Measurements from ENCODE around the gene RNMT.

The RNMT gene

GRCh38 chr18:13760047-13760446, 33.6 kb downstream of the RNMT start:
- no peaks in the 10 kb centered on the region for H3K27me3 Mint-ChIP-seq
- no peak for ATAC-seq (ENCODE audit: low read depth)
- H3K4me1 Mint-ChIP-seq, result no peaks in the 10 kb centered on the region
- peaks cover 60% of the 10 kb centered on the region for H3K36me3 Mint-ChIP-seq
- no peak overlapping the region for H3K27ac Mint-ChIP-seq
- DNase-seq (ENCODE audit: low spot score in 2 of 2), result no peak
- H3K9me3 Mint-ChIP-seq, result peaks cover 5% of the 10 kb centered on the region
- no peak overlapping the region for H3K4me3 Mint-ChIP-seq

GRCh38 chr18:13762690-13763439, 36.4 kb downstream of the RNMT start:
- no peak overlapping the region for H3K27ac Mint-ChIP-seq
- H3K4me1 Mint-ChIP-seq, result no peaks in the 10 kb centered on the region
- no peak for ATAC-seq (ENCODE audit: low read depth)
- H3K36me3 Mint-ChIP-seq, result peaks cover 43% of the 10 kb centered on the region
- no peak overlapping the region for H3K4me3 Mint-ChIP-seq
- H3K9me3 Mint-ChIP-seq, result peaks cover 18% of the 10 kb centered on the region
- no peaks in the 10 kb centered on the region for H3K27me3 Mint-ChIP-seq
- no peak for DNase-seq (ENCODE audit: low spot score in 2 of 2)

- Mint-ChIP-seq H3K4me3 (no peak overlapping the region), H3K9me3 (peaks cover 12% of the 10 kb centered on the region), H3K27ac (no peak overlapping the region), H3K36me3 (no peaks in the 10 kb centered on the region), H3K4me1 (no peaks in the 10 kb centered on the region), H3K27me3 (peaks cover 3% of the 10 kb centered on the region)
- no peak for DNase-seq (ENCODE audit: low spot score in 2 of 2)
- ATAC-seq (ENCODE audit: low read depth), result no peak
Observed at GRCh38 chr18:13775058-13775457, 48.6 kb downstream of the RNMT start.

- Mint-ChIP-seq H3K27ac (no peak overlapping the region), H3K9me3 (peaks cover 3% of the 10 kb centered on the region), H3K4me1 (no peaks in the 10 kb centered on the region), H3K4me3 (no peak overlapping the region), H3K36me3 (no peaks in the 10 kb centered on the region), H3K27me3 (peaks cover under 1% of the 10 kb centered on the region)
- no peak for DNase-seq (ENCODE audit: low spot score in 2 of 2)
- ATAC-seq (ENCODE audit: low read depth), result no peak
Observed at GRCh38 chr18:13791181-13791580, 64.7 kb downstream of the RNMT start.

- Mint-ChIP-seq H3K27me3 (peaks cover 4% of the 10 kb centered on the region), H3K27ac (no peak overlapping the region), H3K4me3 (no peak overlapping the region), H3K36me3 (no peaks in the 10 kb centered on the region), H3K4me1 (no peaks in the 10 kb centered on the region), H3K9me3 (no peaks in the 10 kb centered on the region)
- ATAC-seq (ENCODE audit: low read depth), result no peak
- DNase-seq (ENCODE audit: low spot score in 2 of 2), result no peak
Observed at GRCh38 chr18:13793819-13794218, 67.3 kb downstream of the RNMT start.

GRCh38 chr18:13796515-13796914, 70.0 kb downstream of the RNMT start:
- Mint-ChIP-seq H3K36me3 (no peaks in the 10 kb centered on the region), H3K9me3 (no peaks in the 10 kb centered on the region), H3K4me1 (no peaks in the 10 kb centered on the region), H3K4me3 (no peak overlapping the region), H3K27me3 (peaks cover 18% of the 10 kb centered on the region), H3K27ac (no peak overlapping the region)
- ATAC-seq (ENCODE audit: low read depth) (no peak), DNase-seq (ENCODE audit: low spot score in 2 of 2) (no peak)

- Mint-ChIP-seq H3K27ac (no peak overlapping the region), H3K27me3 (peaks cover 18% of the 10 kb centered on the region), H3K36me3 (no peaks in the 10 kb centered on the region), H3K4me3 (no peak overlapping the region), H3K4me1 (no peaks in the 10 kb centered on the region), H3K9me3 (no peaks in the 10 kb centered on the region)
- no peak for DNase-seq (ENCODE audit: low spot score in 2 of 2)
- ATAC-seq (ENCODE audit: low read depth), result no peak
Observed at GRCh38 chr18:13797157-13797611, 70.7 kb downstream of the RNMT start.

- ATAC-seq (ENCODE audit: low read depth) (no peak), DNase-seq (ENCODE audit: low spot score in 2 of 2) (no peak)
- Mint-ChIP-seq H3K27ac (no peak overlapping the region), H3K27me3 (peaks cover 30% of the 10 kb centered on the region), H3K9me3 (no peaks in the 10 kb centered on the region), H3K4me3 (no peak overlapping the region), H3K36me3 (no peaks in the 10 kb centered on the region), H3K4me1 (no peaks in the 10 kb centered on the region)
Observed at GRCh38 chr18:13799396-13799795, 72.9 kb downstream of the RNMT start.

- H3K36me3 Mint-ChIP-seq, result no peaks in the 10 kb centered on the region
- ATAC-seq (ENCODE audit: low read depth) (no peak), DNase-seq (ENCODE audit: low spot score in 2 of 2) (no peak)
- no peaks in the 10 kb centered on the region for H3K4me1 Mint-ChIP-seq
- peaks cover 4% of the 10 kb centered on the region for H3K9me3 Mint-ChIP-seq
- H3K27me3 Mint-ChIP-seq, result peaks cover 37% of the 10 kb centered on the region
- H3K4me3 Mint-ChIP-seq, result no peak overlapping the region
- H3K27ac Mint-ChIP-seq, result no peak overlapping the region
Observed at GRCh38 chr18:13800505-13801259, 74.2 kb downstream of the RNMT start.

- no peak overlapping the region for H3K27ac Mint-ChIP-seq
- peaks cover 39% of the 10 kb centered on the region for H3K27me3 Mint-ChIP-seq
- no peak overlapping the region for H3K4me3 Mint-ChIP-seq
- no peak for DNase-seq (ENCODE audit: low spot score in 2 of 2)
- no peaks in the 10 kb centered on the region for H3K36me3 Mint-ChIP-seq
- H3K9me3 Mint-ChIP-seq, result peaks cover 4% of the 10 kb centered on the region
- no peak for ATAC-seq (ENCODE audit: low read depth)
- H3K4me1 Mint-ChIP-seq, result no peaks in the 10 kb centered on the region
Observed at GRCh38 chr18:13801260-13801601, 74.8 kb downstream of the RNMT start.

GRCh38 chr18:13804305-13804704, 77.8 kb downstream of the RNMT start:
- H3K4me1 Mint-ChIP-seq, result no peaks in the 10 kb centered on the region
- no peak for ATAC-seq (ENCODE audit: low read depth)
- DNase-seq (ENCODE audit: low spot score in 2 of 2), result no peak
- peaks cover 32% of the 10 kb centered on the region for H3K27me3 Mint-ChIP-seq
- H3K4me3 Mint-ChIP-seq, result no peak overlapping the region
- H3K36me3 Mint-ChIP-seq, result no peaks in the 10 kb centered on the region
- H3K9me3 Mint-ChIP-seq, result peaks cover 4% of the 10 kb centered on the region
- no peak overlapping the region for H3K27ac Mint-ChIP-seq

GRCh38 chr18:13808294-13809042, 82.0 kb downstream of the RNMT start:
- Mint-ChIP-seq H3K36me3 (no peaks in the 10 kb centered on the region), H3K27ac (no peak overlapping the region), H3K9me3 (peaks cover 4% of the 10 kb centered on the region), H3K4me3 (no peak overlapping the region), H3K4me1 (no peaks in the 10 kb centered on the region), H3K27me3 (peaks cover 20% of the 10 kb centered on the region)
- ATAC-seq (ENCODE audit: low read depth) (no peak), DNase-seq (ENCODE audit: low spot score in 2 of 2) (no peak)

- H3K27ac Mint-ChIP-seq, result no peak overlapping the region
- DNase-seq (ENCODE audit: low spot score in 2 of 2) (no peak), ATAC-seq (ENCODE audit: low read depth) (no peak)
- H3K36me3 Mint-ChIP-seq, result no peaks in the 10 kb centered on the region
- H3K4me1 Mint-ChIP-seq, result no peaks in the 10 kb centered on the region
- H3K9me3 Mint-ChIP-seq, result peaks cover 4% of the 10 kb centered on the region
- H3K4me3 Mint-ChIP-seq, result no peak overlapping the region
- H3K27me3 Mint-ChIP-seq, result peaks cover 19% of the 10 kb centered on the region
Observed at GRCh38 chr18:13809043-13809430, 82.6 kb downstream of the RNMT start.

GRCh38 chr18:13809531-13810255, 83.2 kb downstream of the RNMT start:
- H3K4me3 Mint-ChIP-seq, result no peak overlapping the region
- DNase-seq (ENCODE audit: low spot score in 2 of 2) (no peak), ATAC-seq (ENCODE audit: low read depth) (no peak)
- H3K36me3 Mint-ChIP-seq, result no peaks in the 10 kb centered on the region
- peaks cover 1% of the 10 kb centered on the region for H3K9me3 Mint-ChIP-seq
- peaks cover 12% of the 10 kb centered on the region for H3K27me3 Mint-ChIP-seq
- no peak overlapping the region for H3K27ac Mint-ChIP-seq
- H3K4me1 Mint-ChIP-seq, result no peaks in the 10 kb centered on the region

Data from memory B cell (primary cell).